Activated CD4-positive, alpha-beta memory T cell treated with anti-CD3 and anti-CD28 coated beads for 36 hours (primary cell): ENCODE results near the gene APBB3. TPM values are rescaled to one million over a fixed set of nuclear protein-coding genes. Genes with fewer than 3 reads are reported as not detected.
"Not testable (repeated sequence)": the region's sequence is repeated elsewhere in the genome, so short reads cannot be mapped to it uniquely, and the experiment has no call there.

ENCODE experiments used
- CTCF ChIA-PET: fragments of 350-600 bp; sonication (Branson Sonifier 250); formaldehyde crosslinking; loops from one replicate; lab custom pipeline; 2021; ENCODE audit warnings: antibody characterized with exemption, inconsistent platforms; lab: Charles Lee
- POLR2A ChIA-PET: fragments of 350-600 bp; sonication (Branson Sonifier 250); formaldehyde crosslinking; loops from one replicate; lab custom pipeline; 2021; ENCODE audit warnings: antibody characterized with exemption; lab: Charles Lee
- DNase-seq: peaks from one replicate; pipeline ENCODE4 v3.0.0-alpha.2; 2020
- H3K27ac Mint-ChIP-seq: one replicate; pipeline ENCODE4 v1.8.0; 2021; ENCODE audit warnings: mixed read lengths
- H3K27me3 Mint-ChIP-seq: one replicate; pipeline ENCODE4 v1.8.0; 2021; ENCODE audit warnings: mixed read lengths
- H3K36me3 Mint-ChIP-seq: one replicate; pipeline ENCODE4 v1.8.0; 2021; ENCODE audit warnings: mixed read lengths
- H3K4me1 Mint-ChIP-seq: one replicate; pipeline ENCODE4 v1.8.0; 2021; ENCODE audit warnings: low read depth, mixed read lengths
- H3K4me3 Mint-ChIP-seq: one replicate; pipeline ENCODE4 v1.8.0; 2021; ENCODE audit warnings: mild to moderate bottlenecking, mixed read lengths
- H3K9me3 Mint-ChIP-seq: one replicate; pipeline ENCODE4 v1.8.0; 2021; ENCODE audit warnings: mixed read lengths
- intact Hi-C: fragments of 100-400 bp; cut with micrococcal nuclease; formaldehyde crosslinking; loops from one replicate; pipeline ENCODE4 v1.15.1; 2023
- total RNA-seq, 2 experiments: library from RNA; stranded (reverse); gene quantifications; one replicate each; pipeline ENCODE4 v1.2.3, GENCODE V29; 2021

APBB3 gene
- total RNA-seq, 2 experiments from 2014 or later: 16.3 to 16.8 TPM

DNA sequence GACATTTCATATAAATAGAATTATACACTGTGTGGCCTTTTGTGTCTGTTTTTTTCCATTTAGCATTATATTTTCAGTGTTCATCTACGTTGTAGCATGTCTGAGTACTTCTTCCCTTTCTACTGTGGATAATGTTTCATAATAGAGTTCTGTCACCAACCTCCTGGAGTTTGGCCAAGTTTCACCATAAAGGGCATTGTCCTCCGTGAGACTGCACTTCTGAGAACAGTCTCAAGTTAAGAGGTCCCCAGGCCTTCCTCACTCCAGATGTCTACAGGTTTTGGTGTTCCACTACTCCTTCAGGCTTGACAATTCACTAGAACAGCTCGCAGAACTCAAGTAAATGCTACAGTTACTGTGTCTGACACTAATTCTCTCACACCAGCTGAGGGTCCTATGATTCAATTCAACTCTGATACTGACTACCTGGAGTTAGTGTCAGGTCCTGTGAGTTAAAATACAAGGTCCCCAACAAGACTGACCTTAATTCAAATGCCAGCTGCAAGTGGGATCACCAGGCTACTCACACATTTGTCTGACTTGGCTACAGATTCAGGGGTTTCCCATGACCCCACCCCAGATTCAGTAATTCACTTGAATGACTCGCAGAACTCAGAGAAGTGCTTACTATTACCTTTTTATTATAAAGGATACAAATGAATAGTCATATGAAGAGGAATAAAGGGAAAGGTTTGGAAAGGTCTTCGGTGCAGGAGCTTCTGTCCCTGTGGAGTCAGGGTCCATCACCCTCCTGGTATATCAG lies 31.3 kb upstream of the APBB3 start:
- DNase-seq: no peak
- ChIA-PET POLR2A (no interaction called here), CTCF (interaction anchor here (1.2 kb wide), 1 partner anchor 102 kb away, joined by 3 read pairs; no protein-coding TSS in a partner anchor)
- H3K4me1 Mint-ChIP-seq: no peaks in the 10 kb centered on the region
- intact Hi-C loops: no loop called here
- no peaks in the 10 kb centered on the region for H3K27me3 Mint-ChIP-seq
- H3K9me3 Mint-ChIP-seq: no peaks in the 10 kb centered on the region
- H3K27ac Mint-ChIP-seq: no peak overlapping the region
- no peaks in the 10 kb centered on the region for H3K36me3 Mint-ChIP-seq
- H3K4me3 Mint-ChIP-seq: no peak overlapping the region

DNA sequence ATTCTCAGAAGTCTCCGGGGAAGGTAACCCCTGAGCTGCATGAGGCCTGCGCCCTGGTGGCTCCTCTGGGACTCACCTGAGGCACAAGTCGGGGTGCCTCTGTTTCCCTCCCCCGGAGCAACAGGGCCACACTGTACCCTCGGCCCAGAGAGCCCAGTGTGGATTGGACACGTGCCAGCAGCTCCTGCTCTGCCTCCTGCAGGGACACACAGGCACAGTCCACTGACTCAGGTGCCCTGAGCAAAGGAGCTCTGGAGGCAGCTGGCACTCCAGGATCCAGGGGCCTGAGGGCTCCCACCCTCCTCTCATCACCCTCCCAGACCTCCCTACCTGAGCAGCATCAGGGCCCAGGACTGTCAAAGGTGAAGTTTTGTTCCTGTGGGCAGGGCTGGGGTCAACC lies 29.8 kb upstream of the APBB3 start:
- intact Hi-C loops: no loop called here
- Mint-ChIP-seq H3K9me3 (no peaks in the 10 kb centered on the region), H3K4me3 (no peak overlapping the region), H3K36me3 (no peaks in the 10 kb centered on the region), H3K27me3 (no peaks in the 10 kb centered on the region), H3K4me1 (no peaks in the 10 kb centered on the region), H3K27ac (no peak overlapping the region)
- ChIA-PET POLR2A (no interaction called here), CTCF (interaction anchor here (0.9 kb wide), 1 partner anchor 231 kb away, joined by 3 read pairs; no protein-coding TSS in a partner anchor)
- DNase-seq: no peak

DNA sequence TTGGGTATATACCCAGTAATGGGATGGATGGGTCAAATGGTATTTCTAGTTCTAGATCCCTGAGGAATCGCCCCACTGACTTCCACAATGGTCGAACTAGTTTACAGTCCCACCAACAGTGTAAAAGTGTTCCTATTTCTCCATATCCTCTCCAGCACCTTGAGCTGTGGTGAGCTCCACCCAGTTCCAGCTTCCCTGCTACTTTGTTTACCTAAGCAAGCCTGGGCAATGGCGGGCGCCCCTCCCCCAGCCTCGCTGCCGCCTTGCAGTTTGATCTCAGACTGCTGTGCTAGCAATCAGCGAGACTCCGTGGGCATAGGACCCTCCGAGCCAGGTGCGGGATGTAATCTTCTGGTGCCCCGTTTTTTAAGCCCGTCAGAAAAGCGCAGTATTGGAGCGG lies 28.7 kb upstream of the APBB3 start:
- H3K4me1 Mint-ChIP-seq, H3K27ac Mint-ChIP-seq, intact Hi-C loops, DNase-seq, H3K27me3 Mint-ChIP-seq, H3K36me3 Mint-ChIP-seq, H3K9me3 Mint-ChIP-seq: not testable (repeated sequence)
- CTCF ChIA-PET: interaction anchor here (0.7 kb wide), 1 partner anchor 469 kb away, joined by 4 read pairs; no protein-coding TSS in a partner anchor
- H3K4me3 Mint-ChIP-seq: peak overlapping the region; percentile 16
- POLR2A ChIA-PET: interaction anchor here (0.6 kb wide), 1 partner anchor 84 kb away, joined by 3 read pairs; no protein-coding TSS in a partner anchor

DNA sequence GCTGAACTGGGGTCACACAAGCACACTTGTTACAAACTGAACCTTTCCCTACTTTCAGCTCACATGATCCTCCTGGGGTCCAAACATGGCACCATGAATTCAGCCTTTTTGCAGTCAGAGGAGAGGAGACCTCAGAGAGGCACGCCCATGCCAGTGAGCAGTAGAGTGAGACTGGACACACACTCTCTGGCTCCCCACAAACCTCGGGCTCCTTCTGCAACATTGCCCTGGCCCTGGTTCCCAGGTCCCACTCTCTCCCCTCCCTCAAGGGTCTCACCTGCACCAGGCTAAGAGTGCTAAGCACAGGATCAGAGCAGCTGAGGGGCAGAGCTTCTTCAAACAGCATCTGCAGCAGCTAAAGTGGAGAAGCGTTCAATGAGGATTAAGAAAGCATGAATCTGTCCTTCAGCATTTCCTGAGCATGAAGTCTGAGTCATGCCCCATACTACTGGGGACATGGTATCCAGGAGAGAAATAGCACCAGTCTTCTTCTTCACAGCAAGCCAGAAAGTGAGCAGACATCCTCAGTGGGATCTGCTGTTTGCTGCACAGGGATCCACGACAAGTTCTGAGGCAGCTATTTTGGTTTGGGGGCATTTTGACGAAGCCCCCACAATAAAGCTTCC lies 27.5 kb upstream of the APBB3 start:
- no peaks in the 10 kb centered on the region for H3K36me3 Mint-ChIP-seq
- intact Hi-C loops: no loop called here
- no peak for DNase-seq
- POLR2A ChIA-PET: no interaction called here
- H3K27me3 Mint-ChIP-seq: no peaks in the 10 kb centered on the region
- H3K9me3 Mint-ChIP-seq: no peaks in the 10 kb centered on the region
- H3K27ac Mint-ChIP-seq: no peak overlapping the region
- no peak overlapping the region for H3K4me3 Mint-ChIP-seq
- no peaks in the 10 kb centered on the region for H3K4me1 Mint-ChIP-seq
- CTCF ChIA-PET: no interaction called here

DNA sequence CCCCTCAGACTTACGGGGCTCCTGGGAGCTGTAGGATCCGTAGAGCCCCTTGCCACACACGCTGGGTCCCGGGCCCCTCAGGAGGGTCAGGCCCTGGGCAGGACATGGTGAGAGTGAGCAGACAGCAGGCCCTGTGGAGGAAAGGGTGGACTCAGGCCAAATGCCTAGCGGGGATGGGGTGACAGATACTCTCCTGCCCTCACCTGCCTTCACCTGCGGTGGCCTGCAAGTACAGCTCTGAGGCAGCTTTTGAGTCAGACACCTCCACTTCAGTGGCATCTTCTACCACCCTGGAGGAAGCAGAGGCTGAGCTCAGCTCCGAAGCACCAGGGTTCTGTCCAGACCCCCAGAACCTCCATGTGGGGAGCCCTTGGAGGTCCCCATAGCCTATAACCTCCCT lies 26.5 kb upstream of the APBB3 start:
- no peak overlapping the region for H3K4me3 Mint-ChIP-seq
- H3K4me1 Mint-ChIP-seq: no peaks in the 10 kb centered on the region
- intact Hi-C loops: no loop called here
- H3K9me3 Mint-ChIP-seq: no peaks in the 10 kb centered on the region
- CTCF ChIA-PET: interaction anchor here (1.7 kb wide), 1 partner anchor 218 kb away, joined by 5 read pairs; no protein-coding TSS in a partner anchor
- no peaks in the 10 kb centered on the region for H3K27me3 Mint-ChIP-seq
- no peak for DNase-seq
- POLR2A ChIA-PET: no interaction called here
- H3K36me3 Mint-ChIP-seq: no peaks in the 10 kb centered on the region
- no peak overlapping the region for H3K27ac Mint-ChIP-seq

DNA sequence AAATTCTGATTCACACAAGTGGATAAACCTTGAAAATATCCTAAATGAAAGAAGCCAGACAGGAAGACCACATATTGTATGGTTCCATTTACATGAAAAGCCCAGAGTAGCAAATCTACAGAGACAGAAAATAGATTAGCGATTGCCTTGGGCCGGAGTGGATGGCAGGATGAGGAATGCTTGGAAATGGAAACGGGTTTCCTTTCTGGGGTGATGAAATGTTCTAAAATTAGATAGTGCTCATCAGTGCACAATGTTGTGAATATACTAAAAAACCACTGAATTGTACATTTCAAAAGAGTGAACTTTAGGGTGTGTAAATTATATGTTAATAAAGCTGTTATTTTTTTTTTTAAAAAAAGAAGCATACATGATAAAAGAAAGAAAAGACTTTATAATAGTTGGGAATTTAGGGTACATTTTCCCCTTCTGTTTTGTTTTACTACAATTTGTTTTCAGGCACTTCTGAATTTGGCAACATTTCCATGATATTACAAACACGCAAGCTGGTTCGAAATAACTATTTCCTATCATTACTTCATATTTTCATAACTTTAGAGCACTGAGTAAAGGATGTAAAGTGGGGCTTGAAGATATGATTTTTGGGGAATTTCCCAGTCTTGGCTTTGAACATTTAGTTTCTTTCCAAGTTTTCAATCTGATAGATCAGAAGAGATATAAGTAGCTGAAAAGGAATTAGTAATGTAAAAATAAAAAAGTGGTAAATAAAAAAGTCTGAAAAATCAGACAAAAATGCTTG lies 24.1 kb upstream of the APBB3 start:
- H3K4me1 Mint-ChIP-seq: no peaks in the 10 kb centered on the region
- peaks cover 2% of the 10 kb centered on the region for H3K27me3 Mint-ChIP-seq
- no peaks in the 10 kb centered on the region for H3K36me3 Mint-ChIP-seq
- no peak overlapping the region for H3K4me3 Mint-ChIP-seq
- ChIA-PET CTCF (interaction anchor here (0.7 kb wide), 1 partner anchor 59 kb away, joined by 3 read pairs; the partner anchor contains the start of gene NDUFA2), POLR2A (no interaction called here)
- DNase-seq: no peak
- H3K27ac Mint-ChIP-seq: no peak overlapping the region
- intact Hi-C loops: no loop called here
- peaks cover 2% of the 10 kb centered on the region for H3K9me3 Mint-ChIP-seq

DNA sequence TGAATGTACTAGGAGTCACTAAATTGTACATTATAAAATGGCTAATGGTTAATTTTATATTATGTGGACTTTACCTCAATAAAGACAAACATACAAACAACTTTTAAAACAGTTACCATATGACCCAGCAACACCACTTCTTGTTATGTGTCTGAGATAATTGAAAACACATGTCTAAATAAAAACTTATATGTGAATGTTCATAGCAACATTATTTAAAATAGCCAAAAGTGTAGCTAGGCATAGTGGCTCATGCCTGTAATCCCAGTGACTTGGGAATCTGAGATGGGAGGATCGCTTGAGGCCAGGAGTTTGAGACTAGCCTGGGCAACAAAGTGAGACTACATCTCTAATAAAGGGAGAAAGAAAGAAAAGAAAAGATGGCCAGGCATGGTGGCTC lies 23.1 kb upstream of the APBB3 start:
- Mint-ChIP-seq H3K4me1 (no peaks in the 10 kb centered on the region), H3K36me3 (no peaks in the 10 kb centered on the region), H3K27me3 (peaks cover 4% of the 10 kb centered on the region), H3K9me3 (peaks cover 6% of the 10 kb centered on the region), H3K4me3 (no peak overlapping the region), H3K27ac (no peak overlapping the region)
- no peak for DNase-seq
- intact Hi-C loops: no loop called here
- ChIA-PET CTCF (no interaction called here), POLR2A (no interaction called here)

DNA sequence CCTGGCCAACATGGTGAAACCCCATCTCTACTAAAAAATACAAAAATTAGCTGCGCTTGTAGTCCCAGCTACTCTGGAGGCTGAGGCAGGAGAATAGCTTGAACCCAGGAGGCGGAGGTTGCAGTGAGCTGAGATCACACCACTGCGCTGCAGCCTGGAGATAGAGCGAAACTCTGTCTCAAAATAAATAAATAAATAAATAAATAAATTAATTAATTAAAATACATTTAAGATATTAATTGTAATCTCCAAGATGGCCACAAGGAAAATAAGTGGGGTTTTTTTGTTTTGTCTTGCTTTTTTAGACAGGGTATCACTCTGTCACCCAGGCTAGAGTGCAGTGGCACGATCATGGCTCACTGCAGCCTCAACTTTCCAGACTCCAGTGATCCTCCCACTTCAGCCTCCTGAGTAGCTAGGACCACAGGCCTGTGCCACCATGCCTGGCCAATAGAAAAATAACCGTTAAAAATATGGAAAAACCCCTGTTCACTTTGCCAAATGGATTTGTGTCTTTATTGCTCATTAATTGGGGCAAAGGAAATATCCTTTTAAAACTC lies 14.9 kb upstream of the APBB3 start:
- H3K9me3 Mint-ChIP-seq, intact Hi-C loops, DNase-seq, H3K27ac Mint-ChIP-seq, H3K27me3 Mint-ChIP-seq, H3K4me1 Mint-ChIP-seq, H3K36me3 Mint-ChIP-seq, H3K4me3 Mint-ChIP-seq, POLR2A ChIA-PET: not testable (repeated sequence)
- CTCF ChIA-PET: interaction anchor here (1.4 kb wide), 1 partner anchor 55 kb away, joined by 5 read pairs; no protein-coding TSS in a partner anchor

DNA sequence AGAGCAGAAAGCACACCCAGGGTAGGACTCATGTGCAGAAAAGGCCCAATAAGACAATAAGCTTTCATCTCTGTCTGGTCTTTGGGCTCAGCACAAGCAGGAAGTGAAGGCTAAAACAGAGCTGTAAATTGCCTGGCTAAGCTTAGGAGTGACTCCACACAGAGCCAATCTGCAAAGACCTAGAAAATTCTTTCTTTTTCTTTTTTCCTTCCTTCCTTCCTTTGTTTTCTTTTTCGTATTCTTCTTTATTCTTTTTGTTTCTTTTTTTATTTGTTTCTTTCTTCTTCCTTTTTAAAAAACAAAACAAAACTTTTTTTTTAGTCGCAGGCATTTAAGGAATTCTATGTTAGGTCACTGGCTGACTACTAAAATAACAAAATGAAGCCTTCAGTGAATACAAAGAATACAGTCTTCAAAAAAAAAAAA lies 12.4 kb upstream of the APBB3 start:
- no peaks in the 10 kb centered on the region for H3K36me3 Mint-ChIP-seq
- no peak overlapping the region for H3K4me3 Mint-ChIP-seq
- intact Hi-C loops: no loop called here
- DNase-seq: no peak
- no peaks in the 10 kb centered on the region for H3K9me3 Mint-ChIP-seq
- no peaks in the 10 kb centered on the region for H3K4me1 Mint-ChIP-seq
- H3K27ac Mint-ChIP-seq: no peak overlapping the region
- POLR2A ChIA-PET: no interaction called here
- peaks cover 1% of the 10 kb centered on the region for H3K27me3 Mint-ChIP-seq
- CTCF ChIA-PET: no interaction called here

DNA sequence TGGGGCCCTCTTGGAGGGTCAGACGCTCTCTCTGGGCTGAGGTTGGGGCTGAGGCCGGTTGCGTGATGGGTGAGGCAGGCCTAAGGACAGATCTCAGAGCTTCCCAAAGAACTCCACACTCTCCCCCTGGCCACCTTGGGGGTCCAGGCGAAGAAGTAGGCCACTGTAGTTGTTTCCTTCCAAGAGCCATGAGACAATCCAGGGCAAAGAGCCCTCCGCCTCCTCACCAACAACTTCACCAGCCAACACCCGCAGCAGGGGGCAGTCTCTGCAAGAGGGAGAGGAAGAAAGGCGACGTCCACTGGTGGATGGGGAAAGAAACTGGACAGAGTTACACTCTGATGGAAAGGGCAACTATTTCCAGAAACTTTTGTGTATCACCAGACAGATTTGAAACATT lies 10.9 kb upstream of the APBB3 start:
- H3K9me3 Mint-ChIP-seq: no peaks in the 10 kb centered on the region
- POLR2A ChIA-PET: interaction anchor here (0.6 kb wide), 1 partner anchor 100 kb away, joined by 7 read pairs; no protein-coding TSS in a partner anchor
- CTCF ChIA-PET: interaction anchor here (1.2 kb wide), 1 partner anchor 54 kb away, joined by 4 read pairs; no protein-coding TSS in a partner anchor
- no peak overlapping the region for H3K27ac Mint-ChIP-seq
- H3K4me3 Mint-ChIP-seq: no peak overlapping the region
- H3K36me3 Mint-ChIP-seq: peaks cover under 1% of the 10 kb centered on the region
- DNase-seq: peak; percentile 35
- intact Hi-C loops: no loop called here
- peaks cover under 1% of the 10 kb centered on the region for H3K4me1 Mint-ChIP-seq
- peaks cover 1% of the 10 kb centered on the region for H3K27me3 Mint-ChIP-seq

DNA sequence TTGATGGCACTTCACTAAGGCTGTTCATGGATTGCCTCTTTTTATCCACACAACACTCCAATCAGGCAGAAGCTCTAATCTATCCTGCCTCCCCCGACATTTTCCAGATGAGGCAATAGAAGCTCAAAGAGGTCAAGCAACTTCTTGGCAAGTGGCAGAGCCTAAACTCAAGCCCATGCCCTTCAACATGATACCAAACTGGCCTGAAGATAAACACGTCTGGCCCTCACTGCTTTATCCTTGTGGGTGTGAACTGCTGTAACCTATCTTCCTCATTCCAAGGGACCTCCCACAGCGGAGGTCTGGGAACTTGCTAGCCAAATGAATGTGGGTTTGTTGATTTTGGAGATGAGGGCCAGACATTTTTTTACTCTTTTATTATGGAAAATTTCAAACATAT lies 9.8 kb upstream of the APBB3 start:
- Mint-ChIP-seq H3K36me3 (peaks cover 2% of the 10 kb centered on the region), H3K27me3 (no peaks in the 10 kb centered on the region), H3K4me3 (no peak overlapping the region), H3K4me1 (peaks cover 11% of the 10 kb centered on the region), H3K27ac (no peak overlapping the region), H3K9me3 (no peaks in the 10 kb centered on the region)
- CTCF ChIA-PET: interaction anchor here (0.7 kb wide), 1 partner anchor 140 kb away, joined by 3 read pairs; no protein-coding TSS in a partner anchor
- POLR2A ChIA-PET: no interaction called here
- no peak for DNase-seq
- intact Hi-C loops: no loop called here
